A549 (cell line): ENCODE data around the gene ORC3.

ENCODE experiments used
- BHLHE40 ChIP-seq: IDR thresholded peaks from 2 replicates; pipeline ENCODE4 v1.6.1; 2012; ENCODE audit warnings: low read depth, low read length, inconsistent platforms
- CTCF ChIP-seq: fragments of >200 bp; sonication (Bioruptor Twin); formaldehyde crosslinking; IDR thresholded peaks from 3 replicates; pipeline ENCODE4 v1.5.1; 2016
- EP300 ChIP-seq, 2 experiments: fragments of >200 bp; sonication (Bioruptor Twin); formaldehyde crosslinking; IDR thresholded peaks; 2 replicates in 1 of 2; 3 replicates in 1 of 2; pipeline ENCODE4 v1.6.1; 2016 to 2017
- MAX ChIP-seq: IDR thresholded peaks from 2 replicates; pipeline ENCODE4 v1.6.1; 2012
- RAD21 ChIP-seq, 2 experiments: fragments of >200 bp in 1 of 2; sonication (Bioruptor Twin) in 1 of 2; formaldehyde crosslinking in 1 of 2; IDR thresholded peaks in 1 of 2; conservative IDR thresholded peaks in 1 of 2; 2 replicates in 1 of 2; 3 replicates in 1 of 2; pipeline ENCODE4 v1.6.1; 2012 to 2018; ENCODE audit warnings: inconsistent platforms in 1 of 2
- RNF2 ChIP-seq: fragments of 200-600 bp; sonication (generic); IDR thresholded peaks from 2 replicates; pipeline ENCODE4 v1.6.1; 2016; ENCODE audit warnings: low read depth, mild to moderate bottlenecking, antibody characterized with exemption, moderate library complexity, borderline replicate concordance
- SMC3 ChIP-seq: fragments of >200 bp; sonication (Bioruptor Twin); formaldehyde crosslinking; IDR thresholded peaks from 3 replicates; pipeline ENCODE4 v1.6.1; 2018; ENCODE audit warnings: inconsistent platforms
- USF2 ChIP-seq: fragments of 450-650 bp; IDR thresholded peaks from 2 replicates; pipeline ENCODE4 v1.6.1; 2014; ENCODE audit warnings: antibody characterized with exemption
- ZC3H11A ChIP-seq: fragments of 450-650 bp; IDR thresholded peaks from 2 replicates; pipeline ENCODE4 v1.6.1; 2014; ENCODE audit warnings: antibody characterized with exemption, mild to moderate bottlenecking
- ZSCAN20 ChIP-seq: fragments of 250-450 bp; sonication (Bioruptor Pico); IDR thresholded peaks from 2 replicates; pipeline ENCODE4 v1.8.0; 2022; ENCODE audit warnings: mild to moderate bottlenecking, moderate library complexity

- TF ChIP-seq EP300 (IDR thresholded peaks at IDR 0.05) (no peak), MAX (no peak), USF2 (no peak), ZSCAN20 (CRISPR knock-in tag) (no peak), ZC3H11A (no peak), RNF2 (no peak), CTCF (no peak), RAD21 (conservative IDR thresholded peaks at IDR 0.05 in 1 of 2, IDR thresholded peaks at IDR 0.05 in 1 of 2) (no peak), BHLHE40 (no peak), SMC3 (no peak)
These were observed 79.1 kb downstream of the ORC3 start for GRCh38 chr6:87669051-87669450.
